CD14-positive monocyte (primary cell): ENCODE measurements around the gene ZNF784. TPM values are rescaled to one million over a fixed set of nuclear protein-coding genes. Genes with fewer than 3 reads are reported as not detected.

Source experiments
- DNase-seq, 3 donors: peaks; one replicate each; pipeline ENCODE4 v3.0.0-alpha.2; 2011 to 2022
- H2AFZ ChIP-seq: 2 replicates; pipeline ENCODE4 v1.6.0; 2012; ENCODE audit warnings: mild to moderate bottlenecking, low read depth, low read length, inconsistent platforms; ENCODE audit not compliant: insufficient read depth, poor library complexity, severe bottlenecking
- H3K27ac ChIP-seq, 2 donors: 1 replicate in 1 of 2; 2 replicates in 1 of 2; pipeline ENCODE4 v1.5.1; 2012 to 2013; ENCODE audit warnings: low read length in 2 of 2, control low read depth in 1 of 2, inconsistent platforms in 1 of 2, low read depth in 1 of 2, mild to moderate bottlenecking in 1 of 2
- H3K27me3 ChIP-seq, 2 donors: one replicate each; pipeline versions ENCODE4 v1.6.0 to v1.6.1; 2011 to 2013; ENCODE audit warnings: low read length in 2 of 2; ENCODE audit not compliant: control insufficient read depth in 2 of 2, insufficient read depth in 2 of 2
- H3K36me3 ChIP-seq, 2 donors: replicated peaks in 1 of 2; 1 replicate in 1 of 2; 2 replicates in 1 of 2; pipeline versions ENCODE4 v1.5.1 to v1.6.1; 2012 to 2013; ENCODE audit warnings: low read length in 2 of 2, control low read depth in 1 of 2, inconsistent platforms in 1 of 2, mild to moderate bottlenecking in 1 of 2; ENCODE audit not compliant: insufficient read depth in 2 of 2, control insufficient read depth in 1 of 2
- H3K4me1 ChIP-seq, 2 donors: 1 replicate in 1 of 2; 2 replicates in 1 of 2; pipeline versions ENCODE4 v1.5.1 to v1.6.1; 2012 to 2013; ENCODE audit warnings: low read length in 2 of 2, control low read depth in 1 of 2, inconsistent platforms in 1 of 2, mild to moderate bottlenecking in 1 of 2, moderate library complexity in 1 of 2; ENCODE audit not compliant: insufficient read depth in 2 of 2, control insufficient read depth in 1 of 2
- H3K4me2 ChIP-seq: replicated peaks from 2 replicates; pipeline ENCODE3; 2012; ENCODE audit warnings: low read length, moderate library complexity, mild to moderate bottlenecking; ENCODE audit not compliant: poor library complexity, severe bottlenecking; ENCODE audit errors: extremely low read depth
- H3K4me3 ChIP-seq, 3 experiments: fragments of 200-600 bp in 1 of 3; sonication (generic) in 1 of 3; replicated peaks in 1 of 3; 1 replicate in 2 of 3; 2 replicates in 1 of 3; pipeline ENCODE4 v1.5.1; 2011 to 2013; ENCODE audit warnings: low read length in 3 of 3, mild to moderate bottlenecking in 3 of 3, control low read depth in 2 of 3, low read depth in 2 of 3, inconsistent platforms in 1 of 3, moderate library complexity in 1 of 3
- H3K79me2 ChIP-seq: 2 replicates; pipeline ENCODE4 v1.6.0; 2012; ENCODE audit warnings: mild to moderate bottlenecking, control low read depth, inconsistent platforms, low read length, moderate library complexity; ENCODE audit not compliant: insufficient read depth
- H3K9ac ChIP-seq: 2 replicates; pipeline ENCODE4 v1.6.0; 2017; ENCODE audit warnings: low read length, mild to moderate bottlenecking; ENCODE audit not compliant: insufficient read depth, poor library complexity, severe bottlenecking
- H3K9me3 ChIP-seq, 2 donors: replicated peaks in 1 of 2; 1 replicate in 1 of 2; 2 replicates in 1 of 2; pipeline versions ENCODE4 v1.5.1 to v1.6.1; 2012 to 2013; ENCODE audit warnings: low read length in 2 of 2, control low read depth in 1 of 2; ENCODE audit not compliant: control insufficient read depth in 1 of 2, insufficient read depth in 1 of 2
- H4K20me1 ChIP-seq: 2 replicates; pipeline ENCODE4 v1.6.0; 2012; ENCODE audit warnings: mild to moderate bottlenecking, low read length, control low read depth, moderate library complexity; ENCODE audit not compliant: insufficient read depth
- H3K27ac Mint-ChIP-seq, 7 donors: one replicate each; pipeline ENCODE4 v1.8.0; 2020; ENCODE audit warnings: mild to moderate bottlenecking in 7 of 7, mixed read lengths in 7 of 7, moderate library complexity in 6 of 7, inconsistent platforms in 2 of 7
- H3K27me3 Mint-ChIP-seq, 3 donors: one replicate each; pipeline ENCODE4 v1.8.0; 2021 to 2022; ENCODE audit warnings: low read depth in 3 of 3, mild to moderate bottlenecking in 3 of 3, mixed read lengths in 3 of 3, moderate library complexity in 3 of 3, inconsistent platforms in 1 of 3
- H3K36me3 Mint-ChIP-seq, 2 donors: one replicate each; pipeline ENCODE4 v1.8.0; 2020; ENCODE audit warnings: mixed read lengths in 2 of 2, inconsistent platforms in 1 of 2, mild to moderate bottlenecking in 1 of 2
- H3K4me1 Mint-ChIP-seq: one replicate; pipeline ENCODE4 v1.8.0; 2020; ENCODE audit warnings: mild to moderate bottlenecking, mixed read lengths
- H3K4me3 Mint-ChIP-seq, 2 donors: one replicate each; pipeline ENCODE4 v1.8.0; 2020; ENCODE audit warnings: mild to moderate bottlenecking in 2 of 2, mixed read lengths in 2 of 2, moderate library complexity in 1 of 2
- H3K9me3 Mint-ChIP-seq, 7 donors: one replicate each; pipeline ENCODE4 v1.8.0; 2020 to 2022; ENCODE audit warnings: mixed read lengths in 7 of 7, mild to moderate bottlenecking in 6 of 7, moderate library complexity in 6 of 7, inconsistent platforms in 2 of 7
- WGBS: methylation state at CpG from one replicate; pipeline ENCODE4 v1.1.5; 2013; ENCODE audit warnings: missing lambda C conversion rate; ENCODE audit not compliant: insufficient coverage; 5-methylcytosine and 5-hydroxymethylcytosine counted together
- intact Hi-C, 2 donors: fragments of 100-400 bp; cut with micrococcal nuclease; formaldehyde crosslinking; loops; one replicate each; pipeline versions ENCODE4 v1.15.0 to v1.15.1; 2023
- polyA plus RNA-seq, 3 donors: library from polyadenylated mRNA; depleted of rRNA in 1 of 3; unstranded in 2 of 3; stranded (reverse) in 1 of 3; fragments of 300-500 nt in 2 of 3; fragments of >200 nt in 1 of 3; fragmentation: Illumina TruSeq in 2 of 3; gene quantifications; 1 replicate in 2 of 3; 2 replicates in 1 of 3; pipeline ENCODE4 v1.2.3, GENCODE V29; 2012 to 2021
- TF ChIP-seq, protein P1 (sequence below): fragments of 200-600 bp; IDR thresholded peaks from one replicate; pipeline ENCODE4 v1.8.0; 2022; ENCODE audit warnings: antibody characterized with exemption, mild to moderate bottlenecking

Gene ZNF784
- polyA plus RNA-seq, 3 donors, result 1.5 to 5.5 (median 2.4) TPM

DNA sequence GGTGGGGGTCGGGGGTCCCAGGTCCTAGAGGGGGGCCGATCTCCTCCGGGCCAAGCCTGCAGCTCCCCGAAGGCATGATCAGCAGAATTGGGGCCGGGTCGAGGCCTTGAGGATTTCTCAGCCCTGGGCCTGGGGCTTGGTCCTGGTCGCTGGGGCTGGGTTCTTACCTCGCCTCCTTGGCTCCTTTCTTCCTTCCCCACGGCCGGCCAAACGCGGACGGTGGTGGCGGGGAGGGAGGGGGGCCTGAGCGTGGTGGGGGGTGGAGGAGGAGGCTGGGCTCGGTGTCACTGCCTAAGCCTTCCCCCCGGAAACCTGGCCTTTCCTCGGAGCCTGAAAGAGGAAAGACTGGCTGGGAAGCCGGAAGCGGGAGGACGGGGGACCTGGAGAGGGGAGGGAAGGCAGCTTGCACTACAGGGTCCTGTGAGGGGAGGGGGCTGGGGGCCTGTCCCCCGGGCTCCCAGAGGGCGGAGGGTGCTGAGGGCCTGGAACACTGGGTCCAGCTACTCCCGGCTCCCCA lies 43.7 kb downstream of the ZNF784 start, which contains the start of gene ZNF579:
Gene ZNF579, minus strand, starts transcription at position 221 of the 517 bp plus-strand sequence. CDS start 1,209 bp downstream, outside the sequence.
- peak; percentile 65 to 75 (median 75) for DNase-seq
- Histone ChIP-seq H3K4me3 (peak within 1 kb of the TSS; percentile 71 to 84 (median 79)), H3K27ac (peak within 1 kb of the TSS in 1 of 2 donors; percentile 66), H3K9me3 (no peaks in the 10 kb centered on the region), H2AFZ (peak within 1 kb of the TSS; percentile 96), H4K20me1 (no peaks in the 10 kb centered on the region), H3K27me3 (peaks cover 3 to 14% of the 10 kb centered on the region in 2 donors), H3K4me1 (peaks cover 17 to 25% of the 10 kb centered on the region in 2 donors), H3K36me3 (peaks cover 0 to 2% of the 10 kb centered on the region in 2 donors), H3K4me2 (peak within 1 kb of the TSS; percentile 77), H3K79me2 (no peaks in the 10 kb centered on the region), H3K9ac (peak within 1 kb of the TSS; percentile 75)
- Mint-ChIP-seq H3K36me3 (peaks cover 3 to 10% of the 10 kb centered on the region in 2 donors), H3K9me3 (peaks cover 0 to 6% (median 1%) of the 10 kb centered on the region in 7 donors), H3K4me1 (peaks cover 24% of the 10 kb centered on the region), H3K4me3 (peak within 1 kb of the TSS; percentile 82 to 88), H3K27ac (peak within 1 kb of the TSS; percentile 21 to 71 (median 61)), H3K27me3 (peaks cover 13 to 16% (median 16%) of the 10 kb centered on the region in 3 donors)
- 0% methylated on average over 11 of the region's 24 CpGs for WGBS
- intact Hi-C loops, result loop anchor here in 1 of 2 donors (5.0 kb wide), 1 partner anchor 52 kb away; no protein-coding TSS in a partner anchor
- TF ChIP-seq, protein P1, sequence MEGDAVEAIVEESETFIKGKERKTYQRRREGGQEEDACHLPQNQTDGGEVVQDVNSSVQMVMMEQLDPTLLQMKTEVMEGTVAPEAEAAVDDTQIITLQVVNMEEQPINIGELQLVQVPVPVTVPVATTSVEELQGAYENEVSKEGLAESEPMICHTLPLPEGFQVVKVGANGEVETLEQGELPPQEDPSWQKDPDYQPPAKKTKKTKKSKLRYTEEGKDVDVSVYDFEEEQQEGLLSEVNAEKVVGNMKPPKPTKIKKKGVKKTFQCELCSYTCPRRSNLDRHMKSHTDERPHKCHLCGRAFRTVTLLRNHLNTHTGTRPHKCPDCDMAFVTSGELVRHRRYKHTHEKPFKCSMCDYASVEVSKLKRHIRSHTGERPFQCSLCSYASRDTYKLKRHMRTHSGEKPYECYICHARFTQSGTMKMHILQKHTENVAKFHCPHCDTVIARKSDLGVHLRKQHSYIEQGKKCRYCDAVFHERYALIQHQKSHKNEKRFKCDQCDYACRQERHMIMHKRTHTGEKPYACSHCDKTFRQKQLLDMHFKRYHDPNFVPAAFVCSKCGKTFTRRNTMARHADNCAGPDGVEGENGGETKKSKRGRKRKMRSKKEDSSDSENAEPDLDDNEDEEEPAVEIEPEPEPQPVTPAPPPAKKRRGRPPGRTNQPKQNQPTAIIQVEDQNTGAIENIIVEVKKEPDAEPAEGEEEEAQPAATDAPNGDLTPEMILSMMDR, result no peak

DNA sequence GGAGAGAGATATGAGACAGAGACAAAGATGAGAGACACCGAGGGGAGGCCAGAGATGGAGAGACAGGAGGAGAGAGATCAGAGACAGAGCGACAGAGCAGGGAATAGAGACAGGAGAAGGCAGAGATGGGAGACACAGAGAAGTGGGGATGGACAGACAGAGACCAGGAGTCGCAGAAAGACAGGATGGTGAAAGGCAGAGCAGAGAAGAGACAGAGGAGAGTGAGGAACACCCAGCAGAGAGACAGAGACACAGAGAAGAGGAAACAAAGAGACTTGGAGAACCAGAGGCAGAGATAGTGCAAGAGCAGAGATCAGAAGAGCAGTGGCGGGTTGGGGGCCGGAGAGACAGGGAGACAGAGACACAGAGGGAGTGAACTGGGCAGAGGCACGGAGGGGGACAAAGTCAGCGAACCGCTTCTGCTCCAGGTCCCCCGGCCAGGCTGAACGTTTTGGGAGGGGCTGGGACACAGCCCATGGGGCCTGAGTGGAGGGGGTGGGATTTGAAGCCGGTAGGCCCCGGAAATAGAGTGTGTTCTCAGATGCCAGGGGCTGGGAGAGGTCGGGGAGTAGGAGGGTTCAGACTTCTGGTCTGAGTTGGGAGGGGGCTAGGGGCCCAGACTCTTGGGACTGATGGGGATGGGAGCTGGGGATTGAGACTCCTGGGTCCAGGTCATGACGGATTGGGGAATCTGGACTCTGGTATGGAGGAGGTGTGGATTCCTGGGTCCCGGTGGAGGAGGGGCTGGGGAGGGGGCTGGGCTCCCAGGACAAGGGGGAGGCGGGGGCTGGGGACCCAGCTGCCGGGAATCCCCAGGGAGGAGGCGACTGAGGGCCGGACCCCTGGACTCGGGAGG lies 44.4 kb downstream of the ZNF784 start:
- TF ChIP-seq, protein P1, result no peak
- Histone ChIP-seq H3K4me2 (peak overlapping the region; percentile 77), H3K27me3 (peaks cover 0 to 7% of the 10 kb centered on the region in 2 donors), H3K4me3 (peak overlapping the region; percentile 71 to 84 (median 79)), H3K9ac (peak overlapping the region; percentile 75), H3K36me3 (peaks cover 0 to 2% of the 10 kb centered on the region in 2 donors), H3K79me2 (no peaks in the 10 kb centered on the region), H2AFZ (peak overlapping the region; percentile 96), H3K27ac (peak overlapping the region in 1 of 2 donors; percentile 66), H4K20me1 (no peaks in the 10 kb centered on the region), H3K4me1 (peaks cover 17 to 23% of the 10 kb centered on the region in 2 donors), H3K9me3 (no peaks in the 10 kb centered on the region)
- Mint-ChIP-seq H3K9me3 (peaks cover 0 to 4% (median 0%) of the 10 kb centered on the region in 7 donors), H3K4me3 (peak overlapping the region; percentile 82 to 88), H3K27ac (peak overlapping the region; percentile 16 to 68 (median 61)), H3K27me3 (peaks cover 6 to 9% (median 9%) of the 10 kb centered on the region in 3 donors), H3K36me3 (peaks cover 0 to 10% of the 10 kb centered on the region in 2 donors), H3K4me1 (peaks cover 20% of the 10 kb centered on the region)
- no peak for DNase-seq
- intact Hi-C loops, result loop anchor here in 1 of 2 donors (5.0 kb wide), 1 partner anchor 52 kb away; no protein-coding TSS in a partner anchor
- 16% methylated on average over 19 of the region's 20 CpGs for WGBS
